PC-9 (cell line): Measurements from ENCODE around the gene GFM1. TPM values are rescaled to one million over a fixed set of nuclear protein-coding genes. Genes with fewer than 3 reads are reported as not detected.

Experiments
- BruUV-seq: library from RNA; stranded (reverse); fragments of 400-500 nt; replicated peaks from 2 replicates; lab custom pipeline; 2021; lab: Mats Ljungman, UMichigan
- CTCF ChIA-PET: fragments of 300-600 bp; sonication (Branson Sonifier 250); formaldehyde crosslinking; loops from one replicate; lab custom pipeline; 2022; ENCODE audit warnings: antibody characterized with exemption; lab: Charles Lee
- POLR2A ChIA-PET: fragments of 300-600 bp; sonication (Branson Sonifier 250); formaldehyde crosslinking; loops from one replicate; lab custom pipeline; 2022; ENCODE audit warnings: antibody characterized with exemption; ENCODE audit not compliant: unreplicated experiment; lab: Charles Lee
- DNase-seq, 2 experiments: peaks; one replicate each; pipeline versions ENCODE4 v3.0.0 to v3.0.0-alpha.2; 2015 to 2022; ENCODE audit warnings: mixed read lengths in 1 of 2
- H2AFZ ChIP-seq: fragments of 200-600 bp; sonication (generic); 2 replicates; pipeline ENCODE4 v1.8.1; 2017; ENCODE audit warnings: antibody characterized with exemption
- H3F3A ChIP-seq: fragments of 200-600 bp; sonication (generic); 2 replicates; pipeline ENCODE4 v1.8.1; 2017; ENCODE audit warnings: antibody characterized with exemption, mild to moderate bottlenecking, low read depth; ENCODE audit not compliant: insufficient read depth
- H3K27ac ChIP-seq: fragments of 200-600 bp; sonication (generic); 2 replicates; pipeline ENCODE4 v1.6.1; 2016; ENCODE audit warnings: mixed run types
- H3K27me3 ChIP-seq: fragments of 200-600 bp; sonication (generic); 2 replicates; pipeline ENCODE4 v1.6.1; 2016; ENCODE audit warnings: low read depth, mixed run types; ENCODE audit not compliant: insufficient read depth
- H3K36me3 ChIP-seq: fragments of 200-600 bp; sonication (generic); 2 replicates; pipeline ENCODE4 v1.6.1; 2016; ENCODE audit warnings: low read depth, mixed run types
- H3K4me1 ChIP-seq: fragments of 200-600 bp; sonication (generic); replicated peaks from 2 replicates; pipeline ENCODE4 v1.6.1; 2016; ENCODE audit warnings: mixed run types; ENCODE audit not compliant: insufficient read depth
- H3K4me2 ChIP-seq: fragments of 200-600 bp; sonication (generic); 2 replicates; pipeline ENCODE4 v1.6.1; 2017; ENCODE audit warnings: mixed run types
- H3K4me3 ChIP-seq: fragments of 200-600 bp; sonication (generic); 2 replicates; pipeline ENCODE4 v1.6.1; 2016; ENCODE audit warnings: mixed run types
- H3K79me2 ChIP-seq: fragments of 200-600 bp; sonication (generic); 2 replicates; pipeline ENCODE4 v1.6.1; 2017; ENCODE audit warnings: low read depth, mixed run types
- H3K9me2 ChIP-seq: fragments of 200-600 bp; sonication (generic); 2 replicates; pipeline ENCODE4 v1.8.1; 2017; ENCODE audit warnings: mild to moderate bottlenecking; ENCODE audit not compliant: insufficient read depth
- H3K9me3 ChIP-seq: fragments of 200-600 bp; sonication (generic); 2 replicates; pipeline ENCODE4 v1.8.1; 2016; ENCODE audit warnings: low read depth; ENCODE audit not compliant: insufficient read depth
- H4K20me1 ChIP-seq: fragments of 200-600 bp; sonication (generic); 2 replicates; pipeline ENCODE4 v1.8.1; 2017; ENCODE audit not compliant: insufficient read depth
- CTCF ChIP-seq: fragments of 200-600 bp; sonication (generic); conservative IDR thresholded peaks from 2 replicates; pipeline ENCODE4 v1.6.1; 2017; ENCODE audit warnings: mixed run types, antibody characterized with exemption, mild to moderate bottlenecking, moderate library complexity
- EZH2 ChIP-seq: fragments of 200-600 bp; sonication (generic); IDR thresholded peaks from 2 replicates; pipeline ENCODE4 v1.8.0; 2017; ENCODE audit warnings: antibody characterized with exemption, low read depth
- intact Hi-C: fragments of 100-400 bp; cut with micrococcal nuclease; formaldehyde crosslinking; loops from one replicate; pipeline ENCODE4 v1.10.0; 2022; ENCODE audit not compliant: unreplicated experiment
- total RNA-seq: library from RNA; stranded (reverse); gene quantifications from 2 replicates; pipeline ENCODE4 v1.2.3, GENCODE V29; 2021

The GFM1 gene
- total RNA-seq, 1 experiment from 2014 or later = 43.0 TPM

GRCh38 chr3:158640646-158641045 lies 3.7 kb upstream of the GFM1 start:
- peaks cover 9% of the 10 kb centered on the region for H3K4me1 ChIP-seq
- H3K36me3 ChIP-seq = no peaks in the 10 kb centered on the region
- H3K4me2 ChIP-seq = no peak overlapping the region
- 0 out of 2 replicates have a peak, but pooled peaks cover 3% of the 10 kb centered on the region for H4K20me1 ChIP-seq
- no TSS peak for BruUV-seq
- no peak overlapping the region for H3K4me3 ChIP-seq
- H3K27me3 ChIP-seq = no peaks in the 10 kb centered on the region
- H3K9me2 ChIP-seq = no peaks in the 10 kb centered on the region
- POLR2A ChIA-PET = no interaction called here
- DNase-seq = no peak
- H3K9me3 ChIP-seq = no peaks in the 10 kb centered on the region
- peaks cover 13% of the 10 kb centered on the region for H3K79me2 ChIP-seq
- no peak for TF ChIP-seq CTCF
- no peak for TF ChIP-seq EZH2
- no peak overlapping the region for H3K27ac ChIP-seq
- no peaks in the 10 kb centered on the region for H3F3A ChIP-seq
- H2AFZ ChIP-seq = no peak overlapping the region; the same call in 1 of the 2 replicates
- intact Hi-C loops = loop anchor here (5.0 to 10.0 kb wide), 3 partner anchors 68 to 1026 kb away; partner anchors contain the start of gene MLF1
- CTCF ChIA-PET = no interaction called here

- intact Hi-C loops = loop anchor here (5.0 to 10.0 kb wide), 3 partner anchors 70 to 1027 kb away; partner anchors contain the start of gene MLF1
- POLR2A ChIA-PET = interaction anchor here (0.5 kb wide), 1 partner anchor 71 kb away, joined by 5 read pairs; the partner anchor contains the start of gene MLF1
These were observed 2.3 kb upstream of the GFM1 start for GRCh38 chr3:158642005-158642404.

DNA sequence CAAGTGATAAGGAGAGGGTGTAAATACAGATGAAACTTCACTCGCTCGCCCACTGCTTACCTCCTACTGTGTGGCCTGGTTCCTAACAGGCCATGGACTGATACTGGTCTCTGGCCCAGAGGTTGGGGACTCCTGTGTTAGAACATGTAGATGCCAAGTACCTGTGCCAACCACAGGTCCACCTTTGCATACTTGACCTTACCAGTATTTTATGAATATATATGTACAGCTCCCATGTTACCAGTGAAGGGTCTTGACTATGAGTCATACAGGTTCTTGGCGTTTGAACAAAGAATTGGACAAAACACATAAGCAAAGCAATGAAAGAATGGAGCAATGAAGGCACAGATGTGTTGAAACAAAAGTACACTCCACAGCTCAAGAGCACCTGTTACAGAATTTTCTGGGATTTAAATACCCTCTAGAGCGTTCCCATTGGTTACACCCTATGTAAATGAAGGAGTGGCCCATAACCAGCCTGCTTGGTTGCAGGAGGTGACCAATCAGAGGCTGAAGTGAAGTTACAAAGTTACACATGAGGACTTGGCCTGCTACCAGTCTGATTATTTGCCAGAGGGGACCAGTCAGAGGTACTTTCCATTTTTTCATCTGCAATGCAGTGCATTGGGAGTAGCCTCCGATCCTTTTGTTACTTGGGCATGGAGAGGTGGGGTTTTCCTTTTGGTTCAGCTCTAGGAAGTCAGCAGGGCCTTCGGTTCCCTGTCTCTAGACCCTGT lies 1.7 kb upstream of the GFM1 start:
- Histone ChIP-seq H3F3A (no peaks in the 10 kb centered on the region), H3K4me2 (no peak overlapping the region), H3K79me2 (peaks cover 33% of the 10 kb centered on the region), H4K20me1 (0 out of 2 replicates have a peak, but pooled peaks cover 3% of the 10 kb centered on the region), H3K4me1 (peaks cover 16% of the 10 kb centered on the region), H3K36me3 (peaks cover 14% of the 10 kb centered on the region), H2AFZ (no peak overlapping the region), H3K27me3 (no peaks in the 10 kb centered on the region), H3K4me3 (no peak overlapping the region), H3K9me2 (no peaks in the 10 kb centered on the region), H3K9me3 (no peaks in the 10 kb centered on the region), H3K27ac (no peak overlapping the region)
- POLR2A ChIA-PET = interaction anchor here (0.5 kb wide), 1 partner anchor 72 kb away, joined by 5 read pairs; the partner anchor contains the start of gene MLF1
- no TSS peak for BruUV-seq
- intact Hi-C loops = loop anchor here (5.0 to 10.0 kb wide), 3 partner anchors 70 to 1028 kb away; partner anchors contain the start of gene MLF1
- DNase-seq = no peak
- TF ChIP-seq CTCF (no peak), EZH2 (no peak)
- CTCF ChIA-PET = no interaction called here

More at GRCh38 chr3:158642005-158642404, 2.3 kb upstream of the GFM1 start:
- no peak overlapping the region for H3K27ac ChIP-seq
- H2AFZ ChIP-seq = no peak overlapping the region
- H4K20me1 ChIP-seq = 0 out of 2 replicates have a peak, but pooled peaks cover 3% of the 10 kb centered on the region
- peaks cover 27% of the 10 kb centered on the region for H3K79me2 ChIP-seq
- no peak overlapping the region for H3K4me3 ChIP-seq
- BruUV-seq = no TSS peak
- no peaks in the 10 kb centered on the region for H3K27me3 ChIP-seq
- H3K9me3 ChIP-seq = no peaks in the 10 kb centered on the region
- H3K36me3 ChIP-seq = peaks cover 7% of the 10 kb centered on the region
- H3K4me1 ChIP-seq = peaks cover 16% of the 10 kb centered on the region
- H3K4me2 ChIP-seq = no peak overlapping the region
- H3K9me2 ChIP-seq = no peaks in the 10 kb centered on the region
- TF ChIP-seq CTCF (no peak), EZH2 (no peak)
- H3F3A ChIP-seq = no peaks in the 10 kb centered on the region
- CTCF ChIA-PET = no interaction called here
- no peak for DNase-seq
